RWPE2 (cell line): Measurements from ENCODE around the gene ALDH1L1.
A peak's percentile ranks its signal among the peaks of the same experiment; 100 is the strongest.

Experiments used
- ATAC-seq: fragments of 200-7000 bp; cut with Tn5 transposase; 3 replicates; pipeline ENCODE4 v1.9.1; 2021; ENCODE audit warnings: low read depth
- DNase-seq: peaks from one replicate; pipeline ENCODE4 v3.0.0-alpha.2; 2020; ENCODE audit warnings: low spot score
- H3K27ac ChIP-seq: fragments of 450-650 bp; 2 replicates; pipeline ENCODE4 v1.5.1; 2017; ENCODE audit warnings: mild to moderate bottlenecking; ENCODE audit not compliant: poor library complexity, severe bottlenecking
- H3K27me3 ChIP-seq: fragments of 250-450 bp; sonication (Bioruptor Pico); 2 replicates; pipeline ENCODE4 v1.5.1; 2021; ENCODE audit warnings: mild to moderate bottlenecking, moderate library complexity; ENCODE audit not compliant: insufficient read depth, poor library complexity, severe bottlenecking
- H3K36me3 ChIP-seq: fragments of 250-450 bp; sonication (Bioruptor Pico); 2 replicates; pipeline ENCODE4 v1.5.1; 2020; ENCODE audit warnings: low read depth, mild to moderate bottlenecking, moderate library complexity
- H3K4me1 ChIP-seq: fragments of 250-450 bp; sonication (Bioruptor Pico); 2 replicates; pipeline ENCODE4 v1.5.1; 2021; ENCODE audit warnings: mild to moderate bottlenecking, moderate library complexity; ENCODE audit not compliant: insufficient read depth, poor library complexity, severe bottlenecking
- H3K4me3 ChIP-seq: fragments of 250-450 bp; sonication (Bioruptor Pico); 2 replicates; pipeline ENCODE4 v1.5.1; 2021; ENCODE audit warnings: mild to moderate bottlenecking, moderate library complexity; ENCODE audit not compliant: severe bottlenecking
- H3K9me3 ChIP-seq: fragments of 250-450 bp; sonication (Bioruptor Pico); 2 replicates; pipeline ENCODE4 v1.5.1; 2021; ENCODE audit warnings: mild to moderate bottlenecking, moderate library complexity; ENCODE audit not compliant: severe bottlenecking
- TF ChIP-seq, protein P1 (sequence below): fragments of 450-650 bp; IDR thresholded peaks from one replicate; pipeline ENCODE4 v1.5.1; 2017; ENCODE audit warnings: mild to moderate bottlenecking, moderate library complexity; ENCODE audit not compliant: poor library complexity, severe bottlenecking

ALDH1L1 gene

GRCh38 chr3:126103121-126104027 is 77.0 kb downstream of the ALDH1L1 start:
- Histone ChIP-seq H3K27me3 (no peaks in the 10 kb centered on the region), H3K9me3 (no peaks in the 10 kb centered on the region), H3K27ac (no peak overlapping the region), H3K4me3 (no peak overlapping the region), H3K36me3 (no peaks in the 10 kb centered on the region), H3K4me1 (no peaks in the 10 kb centered on the region)
- TF ChIP-seq, protein P1, sequence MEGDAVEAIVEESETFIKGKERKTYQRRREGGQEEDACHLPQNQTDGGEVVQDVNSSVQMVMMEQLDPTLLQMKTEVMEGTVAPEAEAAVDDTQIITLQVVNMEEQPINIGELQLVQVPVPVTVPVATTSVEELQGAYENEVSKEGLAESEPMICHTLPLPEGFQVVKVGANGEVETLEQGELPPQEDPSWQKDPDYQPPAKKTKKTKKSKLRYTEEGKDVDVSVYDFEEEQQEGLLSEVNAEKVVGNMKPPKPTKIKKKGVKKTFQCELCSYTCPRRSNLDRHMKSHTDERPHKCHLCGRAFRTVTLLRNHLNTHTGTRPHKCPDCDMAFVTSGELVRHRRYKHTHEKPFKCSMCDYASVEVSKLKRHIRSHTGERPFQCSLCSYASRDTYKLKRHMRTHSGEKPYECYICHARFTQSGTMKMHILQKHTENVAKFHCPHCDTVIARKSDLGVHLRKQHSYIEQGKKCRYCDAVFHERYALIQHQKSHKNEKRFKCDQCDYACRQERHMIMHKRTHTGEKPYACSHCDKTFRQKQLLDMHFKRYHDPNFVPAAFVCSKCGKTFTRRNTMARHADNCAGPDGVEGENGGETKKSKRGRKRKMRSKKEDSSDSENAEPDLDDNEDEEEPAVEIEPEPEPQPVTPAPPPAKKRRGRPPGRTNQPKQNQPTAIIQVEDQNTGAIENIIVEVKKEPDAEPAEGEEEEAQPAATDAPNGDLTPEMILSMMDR, result no peak
- DNase-seq (peak; percentile 42), ATAC-seq (no peak)

DNA sequence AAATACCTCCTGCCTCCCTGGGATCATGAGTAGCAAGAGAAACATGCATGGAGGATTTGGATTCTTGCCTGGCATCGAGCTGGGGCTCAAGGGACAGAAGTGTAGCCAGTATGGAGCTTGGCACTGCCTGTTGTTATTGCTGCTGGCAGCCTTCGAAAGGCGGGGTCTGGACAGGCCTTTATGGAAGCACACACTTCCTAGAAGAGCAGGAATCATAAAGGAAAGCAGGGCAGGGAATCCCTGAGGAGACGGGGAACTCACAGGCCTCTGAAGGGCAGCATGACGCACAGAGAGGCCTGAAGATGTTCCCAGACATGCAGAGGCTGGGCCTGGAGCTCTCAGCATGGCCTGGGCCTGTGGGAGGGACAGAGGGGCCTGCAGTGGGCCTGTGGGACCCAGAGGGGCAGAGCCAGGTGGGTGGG is 77.8 kb downstream of the ALDH1L1 start:
- H3K4me3 ChIP-seq, result no peak overlapping the region
- H3K27ac ChIP-seq, result no peak overlapping the region
- H3K9me3 ChIP-seq, result no peaks in the 10 kb centered on the region
- no peaks in the 10 kb centered on the region for H3K4me1 ChIP-seq
- ATAC-seq (no peak), DNase-seq (no peak)
- H3K27me3 ChIP-seq, result no peaks in the 10 kb centered on the region
- TF ChIP-seq, protein P1, result no peak
- H3K36me3 ChIP-seq, result no peaks in the 10 kb centered on the region

DNA sequence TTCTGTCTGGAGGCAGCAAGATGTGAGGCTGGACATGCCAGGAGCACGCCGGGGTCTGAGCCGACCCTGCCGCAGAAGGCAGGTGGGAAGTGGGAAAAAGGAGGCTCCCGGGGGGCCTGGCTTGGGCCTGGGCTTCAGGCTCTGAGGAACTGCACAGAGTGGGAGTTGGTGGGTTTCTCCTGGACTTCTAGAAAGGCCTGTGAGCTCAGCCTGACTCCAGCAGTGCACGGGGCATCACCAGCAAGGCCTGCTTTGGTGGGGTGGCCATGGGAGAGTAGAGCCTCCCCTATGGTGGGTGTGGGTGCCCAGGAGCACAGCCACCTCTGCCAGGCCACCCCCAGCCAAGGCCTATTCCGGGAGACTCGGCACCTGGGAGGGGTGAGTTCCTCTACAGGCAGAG is 78.4 kb downstream of the ALDH1L1 start:
- Histone ChIP-seq H3K4me1 (no peaks in the 10 kb centered on the region), H3K27ac (no peak overlapping the region), H3K9me3 (no peaks in the 10 kb centered on the region), H3K4me3 (no peak overlapping the region), H3K27me3 (no peaks in the 10 kb centered on the region), H3K36me3 (no peaks in the 10 kb centered on the region)
- DNase-seq (no peak), ATAC-seq (no peak)
- TF ChIP-seq, protein P1, result no peak

DNA sequence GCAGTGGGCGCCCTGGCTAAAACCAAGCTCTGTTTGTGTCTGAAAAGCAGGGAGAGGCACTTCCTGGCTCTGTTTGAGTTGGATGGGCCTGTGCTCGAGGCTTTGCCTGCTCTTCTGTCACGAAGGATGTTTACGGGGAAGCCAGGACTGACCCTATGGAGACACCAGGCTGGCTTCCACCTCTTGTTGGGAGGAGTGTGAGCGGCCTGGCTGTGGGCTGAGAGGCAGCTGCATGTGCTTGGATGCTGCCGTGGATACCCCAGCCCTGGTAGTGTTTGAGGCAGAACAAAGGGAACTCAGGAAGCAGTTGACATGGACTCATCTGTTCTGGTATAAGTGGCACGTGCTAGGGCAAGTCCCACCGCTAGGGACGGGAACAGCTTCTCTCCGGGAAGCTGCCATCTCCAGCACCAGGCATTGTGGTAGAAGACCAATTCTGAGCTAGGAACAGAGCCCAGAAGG is 78.8 kb downstream of the ALDH1L1 start:
- Histone ChIP-seq H3K4me3 (no peak overlapping the region), H3K36me3 (no peaks in the 10 kb centered on the region), H3K9me3 (no peaks in the 10 kb centered on the region), H3K27ac (no peak overlapping the region), H3K27me3 (no peaks in the 10 kb centered on the region), H3K4me1 (no peaks in the 10 kb centered on the region)
- ATAC-seq (no peak), DNase-seq (peak; percentile 44)
- TF ChIP-seq, protein P1, result no peak
